Measurements from ENCODE around the gene SLC66A1.

The SLC66A1 gene

DNA sequence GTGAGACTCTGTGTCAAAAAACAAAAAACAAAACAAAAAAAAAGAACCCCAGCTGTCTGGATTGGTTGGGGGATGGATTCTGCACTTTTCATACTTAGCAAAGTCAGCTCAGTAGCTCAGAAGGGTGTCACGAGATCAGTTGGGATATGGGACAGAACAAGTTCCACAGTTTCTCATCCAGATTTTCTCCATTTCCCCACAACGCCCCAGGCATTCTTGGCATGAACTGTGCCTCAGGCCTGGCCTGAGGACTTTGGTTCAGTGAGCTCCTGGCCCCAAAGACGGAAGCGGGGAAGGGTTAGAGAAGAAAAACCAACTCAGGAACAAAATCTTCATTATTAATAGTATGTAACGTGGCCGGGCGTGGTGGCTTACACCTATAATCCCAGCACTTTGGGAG lies 2.1 kb upstream of the SLC66A1 start:
- DNase-seq (no peak), ATAC-seq (replicated peaks) (no peak)
- Mint-ChIP-seq H3K4me3 (peak overlapping the region; percentile 86 to 90), H3K9me3 (no peaks in the 10 kb centered on the region), H3K36me3 (ENCODE audit: insufficient read depth) (peaks cover 30% of the 10 kb centered on the region), H3K27me3 (no peaks in the 10 kb centered on the region), H3K4me1 (ENCODE audit: low read depth in 2 of 2) (peaks cover 18 to 30% of the 10 kb centered on the region in 2 donors), H3K27ac (peak overlapping the region in 1 of 2 donors; percentile 28)

DNA sequence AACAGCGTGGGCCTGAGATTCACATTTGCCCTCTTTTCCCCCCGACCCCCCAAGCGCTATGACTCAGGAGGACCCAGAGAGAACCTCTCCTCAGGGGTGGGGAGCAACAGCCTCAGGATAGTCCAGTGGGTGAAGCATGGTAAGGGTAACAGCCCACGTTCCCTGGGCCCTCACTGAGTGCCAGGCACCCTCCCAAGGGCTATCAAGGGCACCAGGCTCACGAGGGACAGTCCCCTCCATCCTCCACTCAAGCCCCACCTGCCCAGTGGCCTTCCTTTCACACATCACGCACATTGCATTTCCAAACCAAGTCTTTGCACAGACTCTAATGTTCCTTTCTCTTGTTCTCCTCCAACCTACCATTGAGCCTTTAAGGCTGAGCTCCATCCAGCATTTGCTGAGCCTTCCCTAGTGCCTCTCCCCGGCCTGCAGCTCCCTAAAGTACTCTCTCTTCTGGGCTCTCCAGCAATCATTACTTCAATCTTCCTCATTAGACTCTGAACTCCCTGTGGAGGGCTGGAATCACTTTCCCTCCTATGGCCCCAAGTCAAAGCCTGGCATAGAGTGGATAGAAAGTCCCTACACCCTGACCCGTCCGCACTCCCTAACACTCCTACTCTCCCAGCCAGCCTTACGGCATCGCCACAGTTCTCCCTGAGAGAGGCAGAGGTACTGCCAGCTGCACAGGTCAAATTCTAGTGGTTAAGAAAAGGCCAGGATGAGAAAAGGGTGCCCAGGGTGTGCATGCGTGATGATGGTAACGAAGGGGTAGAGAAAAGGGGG lies 1.2 kb upstream of the SLC66A1 start:
- peak overlapping the region; percentile 86 to 90 for H3K4me3 Mint-ChIP-seq
- H3K27ac Mint-ChIP-seq: peak overlapping the region; percentile 27 to 67
- no peaks in the 10 kb centered on the region for H3K9me3 Mint-ChIP-seq
- peaks cover 23 to 34% of the 10 kb centered on the region in 2 donors for H3K4me1 Mint-ChIP-seq (ENCODE audit: low read depth in 2 of 2)
- no peaks in the 10 kb centered on the region for H3K27me3 Mint-ChIP-seq
- H3K36me3 Mint-ChIP-seq (ENCODE audit: insufficient read depth): peaks cover 30% of the 10 kb centered on the region
- no peak for DNase-seq
- no peak for ATAC-seq (replicated peaks)

DNA sequence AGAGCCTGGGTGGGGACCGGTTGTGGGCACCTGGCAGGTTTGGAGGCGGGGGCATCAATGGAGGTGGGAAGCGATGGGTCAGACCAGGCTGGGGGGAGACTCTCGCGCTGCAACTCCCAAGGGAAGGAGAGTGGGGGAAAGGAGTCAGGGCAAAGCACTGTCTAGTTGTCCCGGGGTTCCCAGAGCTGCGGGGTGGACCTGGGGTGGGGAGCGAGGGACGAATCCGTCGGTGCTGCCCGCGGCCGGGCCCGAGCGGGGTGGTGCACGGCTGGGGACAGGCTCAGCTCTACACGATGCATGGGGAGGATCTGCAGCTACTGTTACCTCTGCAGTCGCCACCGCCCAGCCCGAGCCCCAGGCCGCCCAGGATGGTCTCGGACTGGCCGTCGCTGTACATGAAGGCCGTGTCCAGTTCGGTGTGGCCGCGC lies 609 bp upstream of the SLC66A1 start:
- Mint-ChIP-seq H3K36me3 (ENCODE audit: insufficient read depth) (peaks cover 29% of the 10 kb centered on the region), H3K27me3 (no peaks in the 10 kb centered on the region), H3K4me3 (peak overlapping the region; percentile 86 to 90), H3K4me1 (ENCODE audit: low read depth in 2 of 2) (peaks cover 28 to 40% of the 10 kb centered on the region in 2 donors), H3K9me3 (no peaks in the 10 kb centered on the region), H3K27ac (peak overlapping the region; percentile 27 to 67)
- ATAC-seq (replicated peaks) (peak; percentile 20), DNase-seq (no peak)

DNA sequence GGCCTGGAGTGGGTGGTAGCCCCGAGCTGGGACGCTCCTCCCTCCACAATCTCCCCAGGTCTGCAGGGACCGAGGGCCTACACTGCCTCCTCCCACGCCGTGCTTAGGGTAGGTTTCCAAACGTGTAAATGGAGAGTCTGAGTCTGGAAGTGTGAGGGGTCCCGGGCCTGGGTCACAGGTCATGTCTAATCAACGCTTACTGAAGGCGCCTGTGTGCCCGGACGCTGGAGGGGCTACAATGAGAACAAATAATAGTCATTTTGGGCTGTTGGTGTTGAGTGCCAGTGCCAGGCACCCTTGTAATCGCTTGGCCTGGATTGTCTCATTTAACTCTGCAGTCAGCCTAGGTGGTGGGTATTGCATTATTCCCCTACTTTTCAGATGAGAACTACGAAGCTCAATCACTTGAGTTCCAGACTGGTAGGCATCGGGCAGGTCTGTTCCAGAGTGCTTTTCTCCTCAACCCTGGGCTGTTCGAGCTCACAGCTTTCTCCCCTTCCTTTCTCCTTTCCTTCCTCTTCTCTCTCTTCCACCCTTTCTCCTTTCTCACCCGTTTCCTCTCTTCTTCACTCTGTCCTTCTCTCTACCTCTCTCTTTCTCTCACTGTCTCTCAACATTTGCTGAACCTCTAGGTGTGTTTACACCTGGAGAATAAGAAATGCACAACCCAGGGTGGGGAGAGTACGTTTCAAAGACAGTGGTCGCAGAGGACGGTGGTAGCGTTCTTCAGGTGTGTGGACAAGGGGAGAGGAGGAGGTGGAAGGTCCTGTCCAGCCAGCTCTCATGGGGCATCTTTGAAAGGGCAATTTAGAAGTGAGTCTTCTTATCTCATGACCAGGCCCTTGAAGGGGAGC lies 883 bp downstream of the SLC66A1 start:
- H3K4me3 Mint-ChIP-seq: peak overlapping the region; percentile 86 to 90
- no peaks in the 10 kb centered on the region for H3K9me3 Mint-ChIP-seq
- ATAC-seq (replicated peaks) (peak; percentile 16), DNase-seq (no peak)
- peak overlapping the region; percentile 5 to 56 for H3K27ac Mint-ChIP-seq
- H3K27me3 Mint-ChIP-seq: no peaks in the 10 kb centered on the region
- peaks cover 38% of the 10 kb centered on the region for H3K36me3 Mint-ChIP-seq (ENCODE audit: insufficient read depth)
- H3K4me1 Mint-ChIP-seq (ENCODE audit: low read depth in 2 of 2): peaks cover 29 to 44% of the 10 kb centered on the region in 2 donors

DNA sequence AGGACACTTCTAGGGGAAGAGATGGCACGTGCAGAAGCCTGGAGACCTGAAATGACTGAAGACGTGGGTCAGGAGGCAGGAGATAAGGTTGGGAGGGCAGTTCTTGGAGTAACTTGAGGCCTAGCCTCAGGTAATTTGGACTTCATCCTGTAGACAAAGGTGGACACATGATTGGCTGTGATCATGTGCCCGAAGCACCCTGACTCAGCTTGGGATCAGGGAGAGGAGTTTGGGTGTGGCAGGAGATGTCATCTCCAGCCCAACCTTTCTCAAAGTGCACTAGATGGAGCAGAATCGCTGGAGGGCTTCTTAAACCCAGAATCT lies 1.5 kb downstream of the SLC66A1 start:
- H3K9me3 Mint-ChIP-seq: no peaks in the 10 kb centered on the region
- DNase-seq (no peak), ATAC-seq (replicated peaks) (no peak)
- H3K4me3 Mint-ChIP-seq: peak overlapping the region; percentile 86 to 90
- no peaks in the 10 kb centered on the region for H3K27me3 Mint-ChIP-seq
- peaks cover 44% of the 10 kb centered on the region for H3K36me3 Mint-ChIP-seq (ENCODE audit: insufficient read depth)
- peaks cover 29 to 44% of the 10 kb centered on the region in 2 donors for H3K4me1 Mint-ChIP-seq (ENCODE audit: low read depth in 2 of 2)
- H3K27ac Mint-ChIP-seq: peak overlapping the region; percentile 5 to 56

DNA sequence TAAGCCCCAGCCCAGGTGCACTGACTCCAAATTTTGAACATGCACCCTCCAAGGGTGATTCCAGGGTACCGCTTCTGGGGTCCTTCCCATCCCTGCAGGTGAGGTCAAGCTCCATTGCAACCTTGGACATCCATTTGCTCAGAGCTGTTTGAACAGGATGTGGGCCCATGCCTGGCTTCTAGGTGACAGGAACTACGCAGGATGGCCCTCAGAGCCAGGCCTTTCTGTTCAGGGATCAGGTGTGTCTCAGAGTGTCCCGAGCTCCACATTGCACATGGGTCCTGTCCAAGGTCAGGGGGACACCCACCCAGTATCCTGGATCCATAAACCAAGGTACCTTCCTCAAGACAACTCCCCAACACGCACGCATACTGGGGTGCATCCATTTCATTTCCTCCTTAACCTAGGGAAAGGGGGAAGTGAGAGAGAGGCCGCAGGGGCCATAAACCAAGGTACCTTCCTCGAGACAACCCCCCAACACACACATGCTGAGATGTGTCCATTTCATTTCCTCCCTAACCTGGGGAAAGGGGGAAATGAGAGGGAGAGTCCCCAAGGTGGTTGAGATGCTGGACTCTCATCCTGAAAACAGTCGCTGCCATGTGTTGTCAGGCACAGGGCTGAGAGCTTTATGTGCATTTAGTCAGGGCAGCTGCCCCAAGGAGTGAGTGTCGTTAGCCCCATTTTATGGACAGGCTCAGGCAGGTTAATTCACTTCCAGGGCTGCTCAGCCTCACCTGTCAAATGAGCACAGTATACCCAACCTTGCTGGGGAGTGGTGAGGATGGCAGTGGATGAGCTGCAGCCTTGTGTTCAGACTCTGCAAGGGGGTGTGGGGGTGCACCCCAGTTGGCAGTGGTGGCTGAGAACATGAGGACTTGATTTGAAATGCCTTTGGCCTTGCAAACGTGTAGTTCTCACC lies 2.1 kb downstream of the SLC66A1 start:
- Mint-ChIP-seq H3K36me3 (ENCODE audit: insufficient read depth) (peaks cover 45% of the 10 kb centered on the region), H3K27me3 (no peaks in the 10 kb centered on the region), H3K4me1 (ENCODE audit: low read depth in 2 of 2) (peaks cover 23 to 38% of the 10 kb centered on the region in 2 donors), H3K4me3 (peak overlapping the region in 1 of 2 donors; percentile 86), H3K27ac (peak overlapping the region; percentile 46 to 56), H3K9me3 (no peaks in the 10 kb centered on the region)
- no peak for DNase-seq
- ATAC-seq (replicated peaks): no peak

DNA sequence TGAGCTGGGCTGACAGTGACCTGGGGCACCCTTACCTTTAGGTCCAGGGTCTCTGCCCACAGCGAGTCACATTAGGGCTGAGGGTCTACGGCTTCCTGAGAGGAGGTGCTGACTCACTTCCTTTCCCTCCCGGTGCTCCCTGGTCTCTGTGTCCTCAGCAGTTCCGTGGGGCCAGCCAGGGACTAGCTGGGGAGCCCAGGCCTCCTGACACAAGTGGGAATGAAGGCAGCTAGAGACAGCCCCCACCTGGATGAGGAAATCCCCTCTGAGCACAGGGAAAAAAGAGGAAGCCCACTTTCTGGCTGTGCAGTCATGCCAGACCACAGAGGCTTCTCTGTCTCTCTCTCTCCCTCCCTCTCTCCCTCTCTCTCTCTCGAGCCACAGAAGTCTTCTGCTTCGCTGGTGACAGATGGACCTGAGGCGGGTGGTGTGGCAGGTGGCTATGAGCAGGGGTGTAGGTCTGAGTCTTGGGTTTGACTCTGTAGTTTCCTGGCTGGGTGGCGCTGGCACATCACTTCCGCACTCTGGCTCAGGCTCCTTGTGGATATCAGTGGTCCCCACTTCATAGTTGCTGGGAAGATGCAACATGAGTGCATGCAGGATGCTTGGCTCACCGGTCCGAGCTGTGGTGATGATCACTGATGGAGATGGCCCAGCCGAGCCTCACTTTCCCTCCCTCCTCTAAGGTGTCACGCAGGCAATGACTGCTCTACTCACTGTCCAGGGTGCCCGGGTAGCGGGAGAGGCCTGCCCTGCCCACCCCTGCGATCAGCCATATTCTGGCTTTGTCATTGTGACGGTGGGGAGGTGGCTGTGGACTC lies 3.5 kb downstream of the SLC66A1 start:
- ATAC-seq (replicated peaks) (no peak), DNase-seq (no peak)
- Mint-ChIP-seq H3K4me3 (peak overlapping the region in 1 of 2 donors; percentile 23), H3K9me3 (no peaks in the 10 kb centered on the region), H3K27me3 (no peaks in the 10 kb centered on the region), H3K27ac (peak overlapping the region; percentile 46 to 81), H3K4me1 (ENCODE audit: low read depth in 2 of 2) (peaks cover 23 to 35% of the 10 kb centered on the region in 2 donors), H3K36me3 (ENCODE audit: insufficient read depth) (peaks cover 47% of the 10 kb centered on the region)

DNA sequence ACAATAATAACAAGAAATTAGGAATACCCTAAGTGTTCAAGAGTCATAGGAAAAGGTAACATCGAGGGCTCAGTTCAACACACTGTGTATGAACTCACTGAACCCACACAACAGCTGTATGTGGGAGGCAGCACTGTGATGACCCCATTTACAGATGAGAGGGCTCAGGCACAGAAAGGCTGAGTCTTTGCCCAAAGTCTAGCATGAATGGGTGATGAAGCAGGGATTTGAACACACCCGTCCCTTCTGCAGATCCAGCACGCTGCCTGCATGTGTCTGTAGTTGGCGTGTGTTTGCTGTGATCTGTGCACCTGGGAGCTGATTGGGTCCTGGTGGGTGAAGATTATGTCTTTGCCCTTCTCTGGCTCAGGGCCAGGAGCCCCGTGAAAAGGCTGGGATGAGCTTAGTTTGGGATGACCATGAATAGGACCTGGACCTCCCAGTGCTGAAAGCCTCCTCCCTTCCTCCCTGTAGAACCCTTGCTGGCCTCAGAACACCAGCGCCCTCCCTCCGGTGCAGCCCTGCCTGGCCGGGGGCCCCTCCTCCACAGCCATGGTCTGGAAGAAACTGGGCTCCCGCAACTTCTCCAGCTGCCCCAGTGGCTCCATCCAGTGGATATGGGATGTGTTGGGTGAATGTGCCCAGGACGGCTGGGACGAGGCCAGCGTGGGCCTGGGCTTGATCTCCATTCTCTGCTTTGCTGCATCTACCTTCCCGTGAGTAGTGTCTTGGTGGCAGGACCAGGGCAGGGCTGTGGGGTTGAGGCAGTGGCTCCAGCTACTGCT lies 5.2 kb downstream of the SLC66A1 start:
- DNase-seq: no peak
- peaks cover 59% of the 10 kb centered on the region for H3K36me3 Mint-ChIP-seq (ENCODE audit: insufficient read depth)
- ATAC-seq (replicated peaks): no peak
- peak overlapping the region; percentile 32 to 81 for H3K27ac Mint-ChIP-seq
- H3K4me1 Mint-ChIP-seq (ENCODE audit: low read depth in 2 of 2): peaks cover 19 to 28% of the 10 kb centered on the region in 2 donors
- no peak overlapping the region for H3K4me3 Mint-ChIP-seq
- no peaks in the 10 kb centered on the region for H3K27me3 Mint-ChIP-seq
- H3K9me3 Mint-ChIP-seq: no peaks in the 10 kb centered on the region

DNA sequence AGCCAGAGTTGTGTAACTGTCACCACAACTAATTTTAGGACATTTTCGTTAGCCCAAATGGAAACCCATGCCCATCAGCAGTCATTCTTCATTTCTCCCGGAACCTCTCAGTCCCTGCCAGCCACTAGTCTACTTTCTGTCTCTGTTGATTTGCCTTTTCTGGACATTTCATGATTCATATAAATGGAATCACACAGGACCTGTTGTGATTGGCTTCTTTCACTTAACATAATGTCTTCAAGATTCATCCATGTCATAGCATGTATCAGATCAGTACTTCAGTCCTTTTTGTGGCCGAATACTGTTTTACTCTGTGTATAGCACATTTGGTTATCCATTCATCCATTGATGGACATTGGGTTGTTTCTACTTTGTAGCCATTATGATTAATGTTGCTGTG lies 7.1 kb downstream of the SLC66A1 start:
- no peak overlapping the region for H3K27ac Mint-ChIP-seq
- no peaks in the 10 kb centered on the region for H3K9me3 Mint-ChIP-seq
- no peak overlapping the region for H3K4me3 Mint-ChIP-seq
- H3K36me3 Mint-ChIP-seq (ENCODE audit: insufficient read depth): peaks cover 59% of the 10 kb centered on the region
- DNase-seq (no peak), ATAC-seq (replicated peaks) (no peak)
- H3K4me1 Mint-ChIP-seq (ENCODE audit: low read depth in 2 of 2): peaks cover 15 to 18% of the 10 kb centered on the region in 2 donors
- no peaks in the 10 kb centered on the region for H3K27me3 Mint-ChIP-seq

DNA sequence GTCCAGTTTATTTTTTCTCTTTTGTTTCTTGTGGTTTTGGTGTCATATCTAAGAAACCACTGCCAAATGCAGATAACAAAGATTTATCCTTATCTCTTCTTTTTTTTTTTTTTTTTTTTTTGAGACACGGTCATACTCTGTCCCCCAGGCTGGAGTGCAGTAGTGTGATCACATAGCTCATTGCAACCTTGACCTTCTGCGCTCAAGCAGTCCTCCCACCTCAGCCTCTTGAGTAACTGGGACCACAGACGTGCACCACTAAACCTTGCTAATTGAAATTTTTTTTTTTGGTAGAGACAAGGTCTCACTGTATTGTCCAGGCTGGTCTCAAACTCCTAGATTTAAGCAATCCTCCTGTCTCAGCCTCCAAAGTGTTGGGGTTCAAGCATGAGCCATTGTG lies 8.9 kb downstream of the SLC66A1 start:
- H3K27me3 Mint-ChIP-seq: no peaks in the 10 kb centered on the region
- H3K36me3 Mint-ChIP-seq (ENCODE audit: insufficient read depth): peaks cover 69% of the 10 kb centered on the region
- H3K4me3 Mint-ChIP-seq: no peak overlapping the region
- peak overlapping the region in 1 of 2 donors; percentile 5 for H3K27ac Mint-ChIP-seq
- no peaks in the 10 kb centered on the region for H3K9me3 Mint-ChIP-seq
- ATAC-seq (replicated peaks) (no peak), DNase-seq (no peak)
- peaks cover 9 to 12% of the 10 kb centered on the region in 2 donors for H3K4me1 Mint-ChIP-seq (ENCODE audit: low read depth in 2 of 2)

DNA sequence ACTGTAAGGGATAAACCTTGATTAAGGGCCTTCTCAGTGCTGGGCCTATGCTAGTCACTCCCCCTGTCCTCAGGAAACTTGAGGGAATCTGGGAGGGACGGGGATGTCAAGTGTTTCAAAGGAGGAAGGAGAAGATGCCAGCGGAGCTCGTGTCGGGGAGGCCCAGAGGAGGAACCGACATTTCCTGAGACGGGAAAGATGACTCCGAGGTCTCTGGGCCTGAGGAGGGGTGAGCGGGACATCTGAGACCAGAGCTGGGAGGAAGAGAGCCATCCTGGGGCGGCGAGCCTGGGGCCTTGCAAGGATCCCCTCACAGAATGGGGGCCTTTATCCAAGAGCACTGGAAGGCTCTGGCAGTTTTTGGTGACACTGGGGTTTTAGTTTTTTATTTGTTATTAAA lies 10.4 kb downstream of the SLC66A1 start:
- H3K36me3 Mint-ChIP-seq (ENCODE audit: insufficient read depth): peaks cover 66% of the 10 kb centered on the region
- H3K9me3 Mint-ChIP-seq: no peaks in the 10 kb centered on the region
- H3K27ac Mint-ChIP-seq: peak overlapping the region in 1 of 2 donors; percentile 87
- DNase-seq: no peak
- no peak for ATAC-seq (replicated peaks)
- H3K4me3 Mint-ChIP-seq: no peak overlapping the region
- peaks cover 4% of the 10 kb centered on the region in 2 donors for H3K4me1 Mint-ChIP-seq (ENCODE audit: low read depth in 2 of 2)
- H3K27me3 Mint-ChIP-seq: no peaks in the 10 kb centered on the region
